H1 (cell line): ENCODE results near the gene SLC24A4. TPM values are rescaled to one million over a fixed set of nuclear protein-coding genes. Genes with fewer than 3 reads are reported as not detected.

Source experiments
- CTCF ChIA-PET: fragments of 300-600 bp; sonication (Branson Sonifier 250); formaldehyde crosslinking; loops from one replicate; lab custom pipeline; 2021; ENCODE audit not compliant: partially characterized antibody; lab: Charles Lee
- POLR2A ChIA-PET: fragments of 300-600 bp; sonication (Branson Sonifier 250); formaldehyde crosslinking; loops from one replicate; lab custom pipeline; 2021; ENCODE audit warnings: inconsistent platforms; ENCODE audit not compliant: partially characterized antibody; lab: Charles Lee
- DNase-seq, 2 experiments: peaks; one replicate each; pipeline versions ENCODE4 v3.0.0 to v3.0.0-alpha.2; 2010 to 2022; ENCODE audit warnings: low spot score in 2 of 2, low read depth in 1 of 2, mixed read lengths in 1 of 2
- FAIRE-seq: peaks from 2 replicates; lab custom pipeline; 2011; peaks lifted over from hg19 to GRCh38; lab: Jason Lieb, UNC
- H2AFZ ChIP-seq: 2 replicates; pipeline ENCODE4 v1.8.1; 2012; ENCODE audit warnings: low read length, inconsistent platforms
- H2AK5ac ChIP-seq: 2 replicates; pipeline ENCODE4 v1.6.1; 2013; ENCODE audit warnings: low read depth, low read length
- H2BK120ac ChIP-seq: replicated peaks from 2 replicates; pipeline ENCODE3; 2013; ENCODE audit warnings: low read depth, low read length, inconsistent platforms
- H2BK12ac ChIP-seq: 2 replicates; pipeline ENCODE4 v1.6.1; 2013; ENCODE audit warnings: low read depth, low read length
- H2BK15ac ChIP-seq: 2 replicates; pipeline ENCODE4 v1.6.1; 2013; ENCODE audit warnings: low read length
- H2BK20ac ChIP-seq: 2 replicates; pipeline ENCODE4 v1.6.1; 2013; ENCODE audit warnings: low read length
- H2BK5ac ChIP-seq: 2 replicates; pipeline ENCODE4 v1.6.1; 2013; ENCODE audit warnings: low read depth, low read length
- H3K14ac ChIP-seq: 2 replicates; pipeline ENCODE4 v1.6.1; 2013; ENCODE audit warnings: inconsistent platforms; ENCODE audit not compliant: insufficient read length
- H3K18ac ChIP-seq: 2 replicates; pipeline ENCODE4 v1.6.1; 2013; ENCODE audit warnings: low read length; ENCODE audit errors: extremely low read depth
- H3K23ac ChIP-seq: 2 replicates; pipeline ENCODE4 v1.6.1; 2013; ENCODE audit warnings: inconsistent platforms; ENCODE audit not compliant: insufficient read length
- H3K23me2 ChIP-seq: 2 replicates; pipeline ENCODE4 v1.6.1; 2013; ENCODE audit warnings: low read depth, low read length
- H3K27ac ChIP-seq: 2 replicates; pipeline ENCODE4 v1.6.1; 2011; ENCODE audit warnings: low read depth, low read length, inconsistent platforms
- H3K27me3 ChIP-seq, 4 experiments: replicated peaks in 1 of 4; 1 replicate in 1 of 4; 2 replicates in 3 of 4; pipeline versions ENCODE4 v1.6.1 to v1.8.1; 2011 to 2013; ENCODE audit warnings: low read length in 3 of 4, mild to moderate bottlenecking in 3 of 4, inconsistent platforms in 2 of 4, mixed read lengths in 2 of 4, moderate library complexity in 1 of 4; ENCODE audit not compliant: control insufficient read depth in 3 of 4, insufficient read depth in 3 of 4; ENCODE audit errors: extremely low read depth in 1 of 4
- H3K36me3 ChIP-seq, 4 experiments: 2 replicates each; pipeline versions ENCODE4 v1.6.1 to v1.8.1; 2011 to 2013; ENCODE audit warnings: mild to moderate bottlenecking in 4 of 4, low read length in 3 of 4, moderate library complexity in 2 of 4, control low read depth in 1 of 4, inconsistent platforms in 1 of 4; ENCODE audit not compliant: insufficient read depth in 4 of 4, control insufficient read depth in 2 of 4
- H3K4ac ChIP-seq: replicated peaks from 2 replicates; pipeline ENCODE3; 2013; ENCODE audit warnings: low read length, low read depth, mixed read lengths, inconsistent platforms; ENCODE audit not compliant: insufficient read length
- H3K4me1 ChIP-seq, 4 experiments: replicated peaks in 1 of 4; 1 replicate in 1 of 4; 2 replicates in 3 of 4; pipeline versions ENCODE4 v1.6.1 to v1.8.1; 2011 to 2013; ENCODE audit warnings: low read length in 3 of 4, inconsistent platforms in 2 of 4, mixed read lengths in 1 of 4; ENCODE audit not compliant: insufficient read depth in 4 of 4, control insufficient read depth in 3 of 4
- H3K4me2 ChIP-seq, 2 experiments: 2 replicates each; pipeline versions ENCODE4 v1.6.1 to v1.8.1; 2011 to 2013; ENCODE audit warnings: low read depth in 2 of 2, low read length in 2 of 2, control low read depth in 1 of 2, inconsistent platforms in 1 of 2, mild to moderate bottlenecking in 1 of 2; ENCODE audit not compliant: insufficient read depth in 1 of 2
- H3K4me3 ChIP-seq, 4 experiments: fragments of 200-600, 300-600 bp in 1 of 4; sonication (generic), shearing (Covaris generic), sonication (Bioruptor Twin) in 1 of 4; 2 replicates each; pipeline versions ENCODE4 v1.5.1 to v1.8.1; 2011 to 2016; ENCODE audit warnings: low read length in 4 of 4, low read depth in 3 of 4, control low read depth in 2 of 4, inconsistent platforms in 2 of 4, mild to moderate bottlenecking in 2 of 4, mixed read lengths in 1 of 4, moderate library complexity in 1 of 4; ENCODE audit not compliant: insufficient read depth in 2 of 4; ENCODE audit errors: extremely low read depth in 1 of 4
- H3K56ac ChIP-seq: replicated peaks from 2 replicates; pipeline ENCODE3; 2013; ENCODE audit warnings: low read depth, mild to moderate bottlenecking, mixed read lengths, low read length, inconsistent platforms; ENCODE audit not compliant: insufficient read length
- H3K79me1 ChIP-seq: 2 replicates; pipeline ENCODE4 v1.6.1; 2013; ENCODE audit warnings: low read depth, low read length, control low read depth
- H3K79me2 ChIP-seq, 2 experiments: 2 replicates each; pipeline versions ENCODE4 v1.6.1 to v1.8.1; 2012 to 2013; ENCODE audit warnings: low read length in 2 of 2, mild to moderate bottlenecking in 2 of 2, inconsistent platforms in 1 of 2; ENCODE audit not compliant: insufficient read depth in 2 of 2, control insufficient read depth in 1 of 2
- H3K9ac ChIP-seq, 4 experiments: replicated peaks in 1 of 4; 1 replicate in 1 of 4; 2 replicates in 3 of 4; pipeline versions ENCODE4 v1.6.1 to v1.8.1; 2011 to 2013; ENCODE audit warnings: low read depth in 3 of 4, low read length in 3 of 4, control low read depth in 2 of 4, mild to moderate bottlenecking in 2 of 4, moderate library complexity in 2 of 4, inconsistent platforms in 1 of 4; ENCODE audit errors: extremely low read depth in 1 of 4
- H3K9me3 ChIP-seq, 2 experiments: 2 replicates each; pipeline versions ENCODE4 v1.6.1 to v1.8.1; 2012 to 2013; ENCODE audit warnings: mild to moderate bottlenecking in 2 of 2, moderate library complexity in 2 of 2, control low read depth in 1 of 2, inconsistent platforms in 1 of 2, low read depth in 1 of 2, low read length in 1 of 2, mixed read lengths in 1 of 2; ENCODE audit not compliant: insufficient read depth in 2 of 2
- H4K20me1 ChIP-seq, 2 experiments: replicated peaks in 1 of 2; 2 replicates each; pipeline versions ENCODE3 to v1.8.1; 2011 to 2013; ENCODE audit warnings: inconsistent platforms in 2 of 2, low read length in 2 of 2, mild to moderate bottlenecking in 1 of 2; ENCODE audit not compliant: insufficient read depth in 2 of 2, control insufficient read depth in 1 of 2
- H4K5ac ChIP-seq: 2 replicates; pipeline ENCODE4 v1.6.1; 2013; ENCODE audit warnings: low read length, low read depth, mixed read lengths, inconsistent platforms; ENCODE audit not compliant: insufficient read length
- H4K8ac ChIP-seq: 2 replicates; pipeline ENCODE4 v1.8.0; 2013; ENCODE audit warnings: mild to moderate bottlenecking, moderate library complexity, low read length, inconsistent platforms; ENCODE audit not compliant: insufficient read depth; ENCODE audit errors: extremely low read depth
- H4K91ac ChIP-seq: replicated peaks from 2 replicates; pipeline ENCODE3; 2013; ENCODE audit warnings: low read length, mixed read lengths, inconsistent platforms; ENCODE audit not compliant: insufficient read length
- BACH1 ChIP-seq: IDR thresholded peaks from 2 replicates; pipeline ENCODE4 v1.6.1; 2012; ENCODE audit warnings: low read length, improper control_type of control experiment
- CHD1 ChIP-seq: IDR thresholded peaks from 2 replicates; pipeline ENCODE4 v1.6.1; 2012; ENCODE audit warnings: low read depth, low read length, improper control_type of control experiment
- CHD2 ChIP-seq: IDR thresholded peaks from 2 replicates; pipeline ENCODE4 v1.6.1; 2012; ENCODE audit warnings: low read length, improper control_type of control experiment
- E2F6 ChIP-seq: IDR thresholded peaks from 2 replicates; pipeline ENCODE4 v1.6.1; 2012; ENCODE audit warnings: inconsistent platforms
- GTF2F1 ChIP-seq: IDR thresholded peaks from 2 replicates; pipeline ENCODE4 v1.6.1; 2012; ENCODE audit warnings: low read depth, low read length, improper control_type of control experiment, borderline replicate concordance
- JUN ChIP-seq: IDR thresholded peaks from 2 replicates; pipeline ENCODE4 v1.6.1; 2011; ENCODE audit warnings: low read depth, mild to moderate bottlenecking, improper control_type of control experiment, low read length
- MAFK ChIP-seq: IDR thresholded peaks from 2 replicates; pipeline ENCODE4 v1.6.1; 2012; ENCODE audit warnings: low read depth, mild to moderate bottlenecking, improper control_type of control experiment, low read length
- MAX ChIP-seq: IDR thresholded peaks from 2 replicates; pipeline ENCODE4 v1.6.1; 2012; ENCODE audit warnings: inconsistent platforms
- POU5F1 ChIP-seq: IDR thresholded peaks from 2 replicates; pipeline ENCODE4 v1.6.1; 2011; ENCODE audit warnings: low read depth, mild to moderate bottlenecking, low read length, moderate library complexity
- RXRA ChIP-seq: IDR thresholded peaks from 2 replicates; pipeline ENCODE4 v1.6.1; 2011; ENCODE audit warnings: low read depth, mild to moderate bottlenecking, low read length, moderate library complexity; ENCODE audit not compliant: insufficient read depth
- SIRT6 ChIP-seq: IDR thresholded peaks from one replicate; pipeline ENCODE4 v1.7.1; 2012; ENCODE audit warnings: low read length, inconsistent platforms
- SRF ChIP-seq: IDR thresholded peaks from 2 replicates; pipeline ENCODE4 v1.6.1; 2011; ENCODE audit warnings: mild to moderate bottlenecking, low read depth, low read length, moderate library complexity
- TBP ChIP-seq: IDR thresholded peaks from 2 replicates; pipeline ENCODE4 v1.6.1; 2011; ENCODE audit warnings: low read depth, low read length, improper control_type of control experiment
- USF2 ChIP-seq: IDR thresholded peaks from 2 replicates; pipeline ENCODE4 v1.6.1; 2011; ENCODE audit warnings: low read length, improper control_type of control experiment
- WGBS, 2 experiments: shearing (Covaris generic) in 1 of 2; methylation state at CpG; one replicate each; pipeline versions ENCODE4 v1.1.6 to v1.1.7; 2013 to 2015; ENCODE audit warnings: low lambda C conversion rate in 2 of 2, mixed read lengths in 2 of 2, inconsistent platforms in 1 of 2, low coverage in 1 of 2, missing lambda C conversion rate in 1 of 2; ENCODE audit not compliant: insufficient replicate concordance in 2 of 2, insufficient coverage in 1 of 2, insufficient read length in 1 of 2; ENCODE audit errors: extremely low coverage in 1 of 2, missing lambda C conversion rate in 1 of 2; 5-methylcytosine and 5-hydroxymethylcytosine counted together
- polyA plus RNA-seq, 7 experiments: library from polyadenylated mRNA; depleted of rRNA in 3 of 7; stranded (reverse) in 5 of 7; unstranded in 2 of 7; fragments of >200 nt in 5 of 7; fragments of 200-250 nt in 2 of 7; gene quantifications; 1 replicate in 5 of 7; 2 replicates in 1 of 7; 4 replicates in 1 of 7; pipeline versions ENCODE4 v1.2.1 to v1.2.3, GENCODE V29; 2011 to 2013; ENCODE audit warnings: missing spikeins in 2 of 7, mixed read lengths in 2 of 7
- total RNA-seq: library from RNA; stranded (reverse); fragmentation: NEBNext Ultra II Directional; extraction: Animal tissue kit (Norgen Biotek cat#: 25700); gene quantifications from 2 replicates; pipeline ENCODE4 v1.2.1, GENCODE V29; 2021

SLC24A4 gene
- total and polyA plus RNA-seq, 2 of the 8 experiments (the other 6 are each of a cell fraction or from before 2014, with no cell fraction given), result 0.27 to 0.89 TPM

GRCh38 chr14:92362781-92363235 lies 39.8 kb downstream of the SLC24A4 start:
- H3K4me3 ChIP-seq, result no peak overlapping the region
- H3K23ac ChIP-seq, result no peak overlapping the region
- H4K5ac ChIP-seq, result no peak overlapping the region
- H4K20me1 ChIP-seq, result no peaks in the 10 kb centered on the region
- H3K27me3 ChIP-seq, result no peaks in the 10 kb centered on the region
- H3K23me2 ChIP-seq, result no peaks in the 10 kb centered on the region
- no peak overlapping the region for H4K91ac ChIP-seq
- CTCF ChIA-PET, result interaction anchor here (2.8 kb wide), 1 partner anchor 10 kb away, joined by 26 read pairs; no protein-coding TSS in a partner anchor
- POLR2A ChIA-PET, result no interaction called here
- no peaks in the 10 kb centered on the region for H3K79me2 ChIP-seq
- no peaks in the 10 kb centered on the region for H3K4me1 ChIP-seq
- no peak overlapping the region for H3K27ac ChIP-seq
- FAIRE-seq (no peak), DNase-seq (no peak)
- no peak overlapping the region; a peak in 1 of 7 replicates for H3K9ac ChIP-seq
- H3K79me1 ChIP-seq, result no peaks in the 10 kb centered on the region
- WGBS, 2 experiments, result 81% methylated on average over 14 of the region's 14 CpGs; no CpG with 5 or more reads in 1 of the 2 experiments
- no peak overlapping the region for H3K14ac ChIP-seq
- H3K18ac ChIP-seq, result no peak overlapping the region
- no peaks in the 10 kb centered on the region for H3K36me3 ChIP-seq
- H2BK120ac ChIP-seq, result no peak overlapping the region
- no peak overlapping the region for H3K56ac ChIP-seq
- no peak overlapping the region for H2AK5ac ChIP-seq
- no peak overlapping the region for H3K4me2 ChIP-seq
- H4K8ac ChIP-seq, result no peak overlapping the region
- H2BK20ac ChIP-seq, result no peak overlapping the region
- H2BK15ac ChIP-seq, result no peak overlapping the region
- no peaks in the 10 kb centered on the region for H3K9me3 ChIP-seq
- H2AFZ ChIP-seq, result no peak overlapping the region
- no peak overlapping the region for H2BK5ac ChIP-seq
- no peak overlapping the region for H2BK12ac ChIP-seq
- no peak overlapping the region for H3K4ac ChIP-seq
- no peak for TF ChIP-seq GTF2F1
- TF ChIP-seq RXRA, result no peak
- TF ChIP-seq CHD1, result no peak
- no peak for TF ChIP-seq TBP
- TF ChIP-seq SIRT6, result no peak
- TF ChIP-seq E2F6, result no peak
- TF ChIP-seq MAX, result no peak
- TF ChIP-seq MAFK, result no peak
- no peak for TF ChIP-seq USF2
- no peak for TF ChIP-seq POU5F1
- TF ChIP-seq JUN, result no peak
- no peak for TF ChIP-seq SRF
- TF ChIP-seq BACH1, result no peak
- no peak for TF ChIP-seq CHD2
